HEK293 (cell line): Measurements from ENCODE around the gene ATP6V0E2.

ENCODE experiments used
- ATF2 ChIP-seq: fragments of 450-650 bp; formaldehyde crosslinking; IDR thresholded peaks from 2 replicates; pipeline ENCODE4 v1.5.1; 2016; ENCODE audit warnings: missing biosample characterization, missing genetic modification characterization, low read depth
- HOXA7 ChIP-seq: sonication (generic); formaldehyde crosslinking; IDR thresholded peaks from 2 replicates; pipeline ENCODE4 v1.8.1; 2022; ENCODE audit warnings: missing genetic modification reagents, borderline replicate concordance
- KLF17 ChIP-seq: fragments of 450-650 bp; formaldehyde crosslinking; IDR thresholded peaks from 2 replicates; pipeline ENCODE4 v1.5.1; 2016; ENCODE audit warnings: missing biosample characterization, missing genetic modification characterization
- YY1 ChIP-seq: fragments of 450-650 bp; formaldehyde crosslinking; IDR thresholded peaks from 2 replicates; pipeline ENCODE4 v1.5.1; 2018; ENCODE audit warnings: missing biosample characterization, missing genetic modification characterization
- ZFP69B ChIP-seq: fragments of 450-650 bp; formaldehyde crosslinking; IDR thresholded peaks from 2 replicates; pipeline ENCODE4 v1.5.1; 2016; ENCODE audit warnings: missing biosample characterization, missing genetic modification characterization
- ZNF112 ChIP-seq: fragments of 450-650 bp; formaldehyde crosslinking; IDR thresholded peaks from 2 replicates; pipeline ENCODE4 v1.5.0; 2017; ENCODE audit warnings: missing biosample characterization, missing genetic modification characterization
- ZNF146 ChIP-seq: fragments of 450-650 bp; formaldehyde crosslinking; IDR thresholded peaks from 2 replicates; pipeline ENCODE4 v1.5.1; 2016; ENCODE audit warnings: missing biosample characterization, missing genetic modification characterization
- ZNF175 ChIP-seq: fragments of 450-650 bp; formaldehyde crosslinking; IDR thresholded peaks from 2 replicates; pipeline ENCODE4 v1.5.1; 2016; ENCODE audit warnings: missing biosample characterization, missing genetic modification characterization
- ZNF184 ChIP-seq: fragments of 450-650 bp; IDR thresholded peaks from 2 replicates; pipeline ENCODE4 v1.5.1; 2018; ENCODE audit warnings: missing biosample characterization, mild to moderate bottlenecking, missing genetic modification characterization
- ZNF2 ChIP-seq: fragments of 450-650 bp; formaldehyde crosslinking; IDR thresholded peaks from 2 replicates; pipeline ENCODE4 v1.5.1; 2016; ENCODE audit warnings: missing biosample characterization, missing genetic modification characterization
- ZNF214 ChIP-seq: fragments of 450-650 bp; formaldehyde crosslinking; IDR thresholded peaks from 2 replicates; pipeline ENCODE4 v1.5.1; 2017; ENCODE audit warnings: missing biosample characterization, mild to moderate bottlenecking, missing genetic modification characterization, borderline replicate concordance
- ZNF274 ChIP-seq, 2 experiments: fragments of 200-500 bp in 1 of 2; fragments of 450-650 bp in 1 of 2; sonication (Bioruptor generic) in 1 of 2; formaldehyde crosslinking in 1 of 2; IDR thresholded peaks; 2 replicates each; pipeline versions ENCODE4 v1.5.1 to v1.6.1; 2014 to 2016; ENCODE audit warnings: borderline replicate concordance in 1 of 2, inconsistent platforms in 1 of 2, low read length in 1 of 2, missing biosample characterization in 1 of 2, missing genetic modification characterization in 1 of 2
- ZNF292 ChIP-seq: fragments of 450-650 bp; formaldehyde crosslinking; IDR thresholded peaks from 2 replicates; pipeline ENCODE4 v1.5.1; 2016; ENCODE audit warnings: low read depth, missing biosample characterization, missing genetic modification characterization, borderline replicate concordance
- ZNF366 ChIP-seq: fragments of 450-650 bp; formaldehyde crosslinking; conservative IDR thresholded peaks from 2 replicates; pipeline ENCODE4 v1.5.1; 2016; ENCODE audit warnings: missing biosample characterization, missing genetic modification characterization
- ZNF416 ChIP-seq: fragments of 450-650 bp; formaldehyde crosslinking; IDR thresholded peaks from 2 replicates; pipeline ENCODE4 v1.5.1; 2016; ENCODE audit warnings: missing biosample characterization, missing genetic modification characterization
- ZNF449 ChIP-seq: fragments of 450-650 bp; formaldehyde crosslinking; IDR thresholded peaks from 2 replicates; pipeline ENCODE4 v1.5.1; 2017; ENCODE audit warnings: missing biosample characterization, mild to moderate bottlenecking, missing genetic modification characterization, moderate library complexity
- ZNF514 ChIP-seq: fragments of 450-650 bp; formaldehyde crosslinking; IDR thresholded peaks from 2 replicates; pipeline ENCODE4 v1.5.1; 2016; ENCODE audit warnings: missing biosample characterization, missing genetic modification characterization
- ZNF529 ChIP-seq: fragments of 450-650 bp; formaldehyde crosslinking; IDR thresholded peaks from 2 replicates; pipeline ENCODE4 v1.5.1; 2017; ENCODE audit warnings: missing genetic modification characterization, missing biosample characterization; ENCODE audit not compliant: insufficient replicate concordance
- ZNF555 ChIP-seq: fragments of 450-650 bp; formaldehyde crosslinking; conservative IDR thresholded peaks from 2 replicates; pipeline ENCODE4 v1.5.1; 2017; ENCODE audit warnings: missing biosample characterization, mild to moderate bottlenecking, missing genetic modification characterization, inconsistent platforms
- ZNF560 ChIP-seq: fragments of 450-650 bp; formaldehyde crosslinking; IDR thresholded peaks from 2 replicates; pipeline ENCODE4 v1.5.1; 2017; ENCODE audit warnings: missing biosample characterization, missing genetic modification characterization, borderline replicate concordance
- ZNF629 ChIP-seq: fragments of 450-650 bp; formaldehyde crosslinking; IDR thresholded peaks from 2 replicates; pipeline ENCODE4 v1.5.1; 2017; ENCODE audit warnings: missing biosample characterization, missing genetic modification characterization
- ZNF677 ChIP-seq: fragments of 450-650 bp; IDR thresholded peaks from 2 replicates; pipeline ENCODE4 v1.5.0; 2018; ENCODE audit warnings: missing biosample characterization, mild to moderate bottlenecking, missing genetic modification characterization, moderate library complexity
- ZNF747 ChIP-seq: fragments of 450-650 bp; formaldehyde crosslinking; IDR thresholded peaks from 2 replicates; pipeline ENCODE4 v1.5.1; 2016; ENCODE audit warnings: missing biosample characterization, missing genetic modification characterization
- ZNF776 ChIP-seq: fragments of 450-650 bp; formaldehyde crosslinking; IDR thresholded peaks from 2 replicates; pipeline ENCODE4 v1.5.0; 2017; ENCODE audit warnings: missing biosample characterization, missing genetic modification characterization, borderline replicate concordance
- ZNF777 ChIP-seq: fragments of 450-650 bp; formaldehyde crosslinking; IDR thresholded peaks from 2 replicates; pipeline ENCODE4 v1.5.1; 2017; ENCODE audit warnings: missing biosample characterization, missing genetic modification characterization, borderline replicate concordance
- TF ChIP-seq, protein P1 (sequence below): fragments of 450-650 bp; formaldehyde crosslinking; IDR thresholded peaks from 2 replicates; pipeline ENCODE4 v1.5.0; 2017; ENCODE audit warnings: missing biosample characterization, missing genetic modification characterization, borderline replicate concordance
- TF ChIP-seq, protein P2 (sequence below): fragments of 450-650 bp; formaldehyde crosslinking; IDR thresholded peaks from 2 replicates; pipeline ENCODE4 v1.5.1; 2017; ENCODE audit warnings: missing biosample characterization, missing genetic modification characterization
- TF ChIP-seq, protein P3 (sequence below): fragments of 450-650 bp; formaldehyde crosslinking; IDR thresholded peaks from 2 replicates; pipeline ENCODE4 v1.5.1; 2016; ENCODE audit warnings: missing biosample characterization, missing genetic modification characterization

Gene ATP6V0E2

DNA sequence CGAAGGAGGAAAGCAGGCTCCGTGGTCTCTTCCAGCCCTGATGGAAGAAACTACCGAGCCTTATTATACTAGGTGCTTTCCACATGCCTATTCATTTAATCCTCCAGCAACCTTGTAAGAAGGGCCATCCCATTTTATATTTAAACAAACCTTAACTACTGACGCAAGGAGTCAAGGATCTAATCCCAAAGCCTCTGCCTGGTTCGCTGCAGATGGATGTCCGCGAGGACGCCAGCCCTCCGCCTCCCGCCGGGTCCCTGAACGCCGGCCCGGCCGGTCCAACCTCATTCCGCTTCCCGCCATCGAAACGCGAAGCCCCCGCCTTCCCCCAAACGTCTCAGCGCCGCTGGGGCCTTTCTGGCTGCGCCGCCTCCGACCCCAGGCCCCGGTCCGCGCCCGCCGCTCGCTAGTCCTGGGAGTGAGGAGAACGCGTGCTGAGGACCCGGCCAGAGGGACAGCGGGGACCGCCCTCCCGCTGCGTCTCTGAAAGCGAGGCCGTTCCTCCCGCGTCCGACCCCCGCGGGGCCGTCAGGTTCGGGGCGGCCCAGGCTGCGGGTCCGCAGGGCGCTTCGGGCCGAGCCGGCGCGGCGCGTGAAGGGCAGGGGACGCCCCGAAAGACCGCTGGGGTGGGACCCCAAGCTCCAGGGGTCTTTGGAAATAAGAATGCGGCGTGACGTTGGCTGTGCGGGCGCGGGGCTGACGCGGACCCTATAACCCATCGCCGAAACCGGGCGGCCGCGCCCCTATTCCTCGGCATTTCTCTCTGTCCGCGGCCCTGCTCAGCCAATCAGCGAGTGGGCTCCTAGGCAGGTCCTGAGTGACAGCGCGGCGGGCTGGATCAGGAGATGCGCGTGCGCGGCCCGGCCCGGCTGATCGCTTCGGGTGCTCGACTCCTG lies at the start of gene ATP6V0E2 (continued):
- TF ChIP-seq ZNF112 (tag by site-specific recombination): no peak
- peak; percentile 56; the same call in 1 of the 2 replicates for TF ChIP-seq ZNF777 (tag by site-specific recombination)
- TF ChIP-seq HOXA7 (CRISPR knock-in tag): no peak
- TF ChIP-seq ZNF146 (tag by site-specific recombination): no peak
- TF ChIP-seq ZNF529: no peak
- TF ChIP-seq ZNF555 (tag by site-specific recombination): no peak
- TF ChIP-seq ZNF184 (tag by site-specific recombination): no peak
- TF ChIP-seq, protein P1, sequence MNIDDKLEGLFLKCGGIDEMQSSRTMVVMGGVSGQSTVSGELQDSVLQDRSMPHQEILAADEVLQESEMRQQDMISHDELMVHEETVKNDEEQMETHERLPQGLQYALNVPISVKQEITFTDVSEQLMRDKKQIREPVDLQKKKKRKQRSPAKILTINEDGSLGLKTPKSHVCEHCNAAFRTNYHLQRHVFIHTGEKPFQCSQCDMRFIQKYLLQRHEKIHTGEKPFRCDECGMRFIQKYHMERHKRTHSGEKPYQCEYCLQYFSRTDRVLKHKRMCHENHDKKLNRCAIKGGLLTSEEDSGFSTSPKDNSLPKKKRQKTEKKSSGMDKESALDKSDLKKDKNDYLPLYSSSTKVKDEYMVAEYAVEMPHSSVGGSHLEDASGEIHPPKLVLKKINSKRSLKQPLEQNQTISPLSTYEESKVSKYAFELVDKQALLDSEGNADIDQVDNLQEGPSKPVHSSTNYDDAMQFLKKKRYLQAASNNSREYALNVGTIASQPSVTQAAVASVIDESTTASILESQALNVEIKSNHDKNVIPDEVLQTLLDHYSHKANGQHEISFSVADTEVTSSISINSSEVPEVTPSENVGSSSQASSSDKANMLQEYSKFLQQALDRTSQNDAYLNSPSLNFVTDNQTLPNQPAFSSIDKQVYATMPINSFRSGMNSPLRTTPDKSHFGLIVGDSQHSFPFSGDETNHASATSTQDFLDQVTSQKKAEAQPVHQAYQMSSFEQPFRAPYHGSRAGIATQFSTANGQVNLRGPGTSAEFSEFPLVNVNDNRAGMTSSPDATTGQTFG (tag by site-specific recombination): no peak
- no peak for TF ChIP-seq ZNF175 (tag by site-specific recombination)
- TF ChIP-seq ZNF776: no peak
- peak; percentile 54; the same call in 1 of the 2 replicates for TF ChIP-seq YY1
- no peak for TF ChIP-seq ZNF214 (tag by site-specific recombination)
- TF ChIP-seq ZNF747 (tag by site-specific recombination): no peak
- no peak; the same call in 1 of the 2 replicates for TF ChIP-seq KLF17
- TF ChIP-seq ZNF560 (tag by site-specific recombination): no peak
- no peak for TF ChIP-seq ZNF2 (tag by site-specific recombination)
- TF ChIP-seq ZNF292 (tag by site-specific recombination): no peak
- TF ChIP-seq ZNF514: no peak
- no peak for TF ChIP-seq ZNF274 (IDR thresholded peaks at IDR 0.05; ENCODE audit: low read length)
- no peak for TF ChIP-seq ZNF274 (tag by site-specific recombination; IDR thresholded peaks at IDR 0.05; ENCODE audit: borderline replicate concordance)
- TF ChIP-seq ZNF629 (tag by site-specific recombination): no peak
- no peak for TF ChIP-seq ATF2
- TF ChIP-seq, protein P2, sequence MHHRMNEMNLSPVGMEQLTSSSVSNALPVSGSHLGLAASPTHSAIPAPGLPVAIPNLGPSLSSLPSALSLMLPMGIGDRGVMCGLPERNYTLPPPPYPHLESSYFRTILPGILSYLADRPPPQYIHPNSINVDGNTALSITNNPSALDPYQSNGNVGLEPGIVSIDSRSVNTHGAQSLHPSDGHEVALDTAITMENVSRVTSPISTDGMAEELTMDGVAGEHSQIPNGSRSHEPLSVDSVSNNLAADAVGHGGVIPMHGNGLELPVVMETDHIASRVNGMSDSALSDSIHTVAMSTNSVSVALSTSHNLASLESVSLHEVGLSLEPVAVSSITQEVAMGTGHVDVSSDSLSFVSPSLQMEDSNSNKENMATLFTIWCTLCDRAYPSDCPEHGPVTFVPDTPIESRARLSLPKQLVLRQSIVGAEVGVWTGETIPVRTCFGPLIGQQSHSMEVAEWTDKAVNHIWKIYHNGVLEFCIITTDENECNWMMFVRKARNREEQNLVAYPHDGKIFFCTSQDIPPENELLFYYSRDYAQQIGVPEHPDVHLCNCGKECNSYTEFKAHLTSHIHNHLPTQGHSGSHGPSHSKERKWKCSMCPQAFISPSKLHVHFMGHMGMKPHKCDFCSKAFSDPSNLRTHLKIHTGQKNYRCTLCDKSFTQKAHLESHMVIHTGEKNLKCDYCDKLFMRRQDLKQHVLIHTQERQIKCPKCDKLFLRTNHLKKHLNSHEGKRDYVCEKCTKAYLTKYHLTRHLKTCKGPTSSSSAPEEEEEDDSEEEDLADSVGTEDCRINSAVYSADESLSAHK (tag by site-specific recombination): no peak
- 0 out of 2 replicates have a peak, but pooled peaks have one; percentile 42 for TF ChIP-seq ZFP69B (tag by site-specific recombination)
- no peak for TF ChIP-seq ZNF677 (tag by site-specific recombination)
- TF ChIP-seq ZNF366 (tag by site-specific recombination): no peak; the same call in 1 of the 2 replicates
- no peak for TF ChIP-seq ZNF416 (tag by site-specific recombination)
- TF ChIP-seq, protein P3, sequence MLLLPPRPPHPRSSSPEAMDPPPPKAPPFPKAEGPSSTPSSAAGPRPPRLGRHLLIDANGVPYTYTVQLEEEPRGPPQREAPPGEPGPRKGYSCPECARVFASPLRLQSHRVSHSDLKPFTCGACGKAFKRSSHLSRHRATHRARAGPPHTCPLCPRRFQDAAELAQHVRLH (tag by site-specific recombination): no peak; the same call in 1 of the 2 replicates
- TF ChIP-seq ZNF449 (tag by site-specific recombination): 0 out of 2 replicates have a peak, but pooled peaks have one; percentile 51
